AG09319 (cell line): ENCODE measurements around the gene FFAR1.

Experiments
- DNase-seq: peaks from one replicate; pipeline ENCODE4 v3.0.0-alpha.2; 2010; ENCODE audit warnings: low read depth; ENCODE audit errors: extremely low read depth
- TF ChIP-seq, protein P1 (sequence below): IDR thresholded peaks from 2 replicates; pipeline ENCODE4 v1.5.1; 2011; ENCODE audit warnings: low read depth, mild to moderate bottlenecking, inconsistent platforms, low read length, moderate library complexity

The FFAR1 gene

GRCh38 chr19:35310331-35310730, 37.4 kb upstream of the FFAR1 start:
- TF ChIP-seq, protein P1, sequence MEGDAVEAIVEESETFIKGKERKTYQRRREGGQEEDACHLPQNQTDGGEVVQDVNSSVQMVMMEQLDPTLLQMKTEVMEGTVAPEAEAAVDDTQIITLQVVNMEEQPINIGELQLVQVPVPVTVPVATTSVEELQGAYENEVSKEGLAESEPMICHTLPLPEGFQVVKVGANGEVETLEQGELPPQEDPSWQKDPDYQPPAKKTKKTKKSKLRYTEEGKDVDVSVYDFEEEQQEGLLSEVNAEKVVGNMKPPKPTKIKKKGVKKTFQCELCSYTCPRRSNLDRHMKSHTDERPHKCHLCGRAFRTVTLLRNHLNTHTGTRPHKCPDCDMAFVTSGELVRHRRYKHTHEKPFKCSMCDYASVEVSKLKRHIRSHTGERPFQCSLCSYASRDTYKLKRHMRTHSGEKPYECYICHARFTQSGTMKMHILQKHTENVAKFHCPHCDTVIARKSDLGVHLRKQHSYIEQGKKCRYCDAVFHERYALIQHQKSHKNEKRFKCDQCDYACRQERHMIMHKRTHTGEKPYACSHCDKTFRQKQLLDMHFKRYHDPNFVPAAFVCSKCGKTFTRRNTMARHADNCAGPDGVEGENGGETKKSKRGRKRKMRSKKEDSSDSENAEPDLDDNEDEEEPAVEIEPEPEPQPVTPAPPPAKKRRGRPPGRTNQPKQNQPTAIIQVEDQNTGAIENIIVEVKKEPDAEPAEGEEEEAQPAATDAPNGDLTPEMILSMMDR: no peak
- no peak for DNase-seq

DNA sequence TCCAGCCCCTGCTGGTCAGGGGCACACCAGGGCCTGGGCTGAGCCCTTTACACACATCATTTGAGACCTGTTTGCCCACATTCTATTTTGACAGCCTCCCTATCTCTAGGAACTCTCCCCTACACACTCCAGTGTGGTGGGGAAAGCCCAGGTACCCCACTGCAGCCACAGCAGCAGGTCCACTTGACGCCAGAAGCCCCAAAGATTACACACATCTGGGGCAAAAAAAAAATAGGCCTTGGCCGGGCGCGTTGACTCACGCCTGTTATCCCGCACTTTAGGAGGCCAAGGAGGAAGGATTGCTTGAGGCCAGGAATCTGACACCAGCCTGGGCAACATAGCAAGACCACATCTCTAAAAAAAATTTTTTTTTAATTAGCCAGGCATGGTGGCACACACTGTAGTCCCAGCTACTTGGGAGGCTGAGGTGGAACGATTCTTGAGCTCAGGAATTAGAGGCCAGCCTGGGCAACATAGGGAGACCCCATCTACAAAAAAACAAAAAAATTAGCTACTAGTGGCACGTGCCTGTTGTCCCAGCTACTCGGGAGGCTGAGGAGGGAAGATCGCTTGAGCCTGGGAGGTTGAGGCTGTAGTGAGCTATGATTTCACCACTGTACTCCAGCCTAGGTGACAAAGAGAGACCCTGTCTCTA, 36.8 kb upstream of the FFAR1 start:
- DNase-seq: no peak
- TF ChIP-seq, protein P1: no peak

DNA sequence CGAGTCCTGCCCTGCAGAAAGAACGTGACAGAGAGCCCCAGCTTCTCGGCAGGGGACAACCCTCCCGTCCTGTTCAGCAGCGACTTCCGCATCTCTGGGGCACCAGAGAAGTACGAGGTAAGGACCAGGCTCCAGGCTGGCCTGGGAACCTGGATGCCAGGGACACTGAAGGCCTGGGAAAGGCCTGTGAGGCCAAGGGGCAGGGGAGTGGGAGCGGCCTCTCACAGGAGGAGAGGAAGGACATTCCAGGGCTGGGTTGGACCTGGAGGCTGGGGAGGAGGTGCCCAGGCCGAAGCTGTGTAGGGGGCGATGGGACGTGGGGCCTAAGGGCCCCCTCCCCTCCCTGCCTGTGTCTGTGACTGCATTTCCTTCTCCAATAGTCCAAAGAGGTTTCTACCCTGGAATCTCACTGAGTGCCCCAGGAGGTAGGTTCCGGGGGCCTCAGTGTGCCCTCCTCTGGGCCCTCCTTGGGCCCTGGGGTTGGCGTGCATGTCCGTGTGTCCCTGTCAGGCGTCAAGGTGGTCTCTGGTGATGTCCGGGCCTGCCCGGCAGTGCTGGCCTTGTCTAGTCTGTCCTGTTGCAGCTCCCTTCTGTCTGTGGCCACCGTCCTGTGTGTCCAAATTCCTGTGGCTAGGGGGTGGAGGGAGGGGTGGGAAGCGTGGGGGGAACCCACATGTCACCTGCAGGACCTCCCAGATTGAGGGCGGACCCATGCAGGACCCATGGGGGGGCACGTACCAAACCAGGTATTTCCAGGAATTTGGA, 35.6 kb upstream of the FFAR1 start:
- TF ChIP-seq, protein P1: no peak
- no peak for DNase-seq

GRCh38 chr19:35313587-35313986, 34.1 kb upstream of the FFAR1 start:
- no peak for DNase-seq
- TF ChIP-seq, protein P1: no peak

DNA sequence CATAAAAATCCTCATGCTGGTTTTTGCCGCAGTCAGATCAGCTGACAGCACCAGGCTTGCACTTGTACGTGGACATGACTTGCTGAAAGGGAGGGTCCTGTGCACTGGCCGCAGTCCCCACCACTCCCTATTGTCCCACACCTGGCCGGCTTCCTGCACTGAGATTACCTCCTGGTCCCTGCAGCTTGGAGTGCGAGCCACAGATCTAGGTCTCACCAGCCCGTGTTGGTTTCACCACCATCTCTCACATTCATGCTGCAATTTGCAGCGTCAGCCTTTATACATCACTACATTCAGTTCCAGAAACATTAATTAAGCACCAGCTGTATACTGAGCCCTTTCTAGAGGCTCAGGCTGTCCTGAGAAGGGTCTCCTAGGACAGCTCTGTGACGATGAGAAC, 33.7 kb upstream of the FFAR1 start:
- TF ChIP-seq, protein P1: no peak
- DNase-seq: no peak

DNA sequence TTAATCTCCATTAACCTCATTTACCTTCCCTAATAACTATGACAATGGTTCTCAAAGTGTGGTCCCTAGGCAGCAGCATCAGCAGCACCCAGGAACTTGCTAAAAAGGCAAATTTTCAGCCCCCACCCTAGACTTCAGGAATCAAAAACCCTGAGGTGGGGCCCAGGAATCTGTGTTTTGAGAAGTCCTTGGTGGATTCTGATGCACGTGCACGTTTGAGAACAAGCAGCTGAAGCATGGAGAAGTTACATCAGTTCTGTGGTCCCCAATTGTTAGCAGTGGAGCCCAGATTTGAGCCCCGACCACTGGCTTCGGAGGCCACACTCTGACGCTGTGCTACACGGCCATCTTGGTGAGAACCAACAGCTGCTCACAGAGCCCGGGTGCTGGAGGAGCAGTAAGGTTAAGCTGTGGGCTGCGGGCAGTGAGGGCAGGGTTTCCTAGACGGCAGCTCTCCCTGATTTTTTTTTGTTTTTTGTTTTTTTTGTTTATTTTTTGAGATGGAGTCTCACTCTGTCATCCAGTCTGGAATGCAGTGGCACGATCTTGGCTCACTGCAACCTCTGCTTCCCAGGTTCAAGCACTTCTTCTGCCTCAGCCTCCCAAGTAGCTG, 32.7 kb upstream of the FFAR1 start:
- TF ChIP-seq, protein P1: no peak
- no peak for DNase-seq

DNA sequence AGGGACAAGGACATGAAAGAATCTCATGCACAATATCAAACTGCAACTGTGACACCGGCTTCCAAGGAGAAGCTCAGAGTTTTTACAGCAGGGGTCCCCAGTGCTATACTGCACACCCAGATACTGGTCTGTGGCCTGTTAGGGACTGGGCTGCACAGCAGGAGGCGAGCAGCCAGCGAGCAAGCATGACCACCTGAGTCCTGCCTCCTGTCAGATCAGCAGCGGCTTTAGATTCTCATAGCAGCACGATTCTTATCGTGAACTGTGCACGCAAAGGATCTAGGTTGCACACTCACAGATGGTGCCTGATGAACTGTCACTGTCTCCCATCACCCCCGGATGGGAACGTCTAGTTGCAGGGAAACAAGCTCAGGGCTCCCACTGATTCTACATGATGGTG, 31.8 kb upstream of the FFAR1 start:
- no peak for DNase-seq

More for the DNA sequence above, 31.8 kb upstream of the FFAR1 start:
- TF ChIP-seq, protein P1: no peak
